Colon (tissue), 2 donors: ENCODE measurements around the gene RBM25.

Experiments
- FAIRE-seq: peaks from 2 replicates; lab custom pipeline; 2012; peaks lifted over from hg19 to GRCh38; lab: Jason Lieb, UNC
- donor health status: control.
- donor health status: control.

The RBM25 gene

GRCh38 chr14:73102806-73103497 is 44.6 kb downstream of the RBM25 start:
- no peak for FAIRE-seq

- no peak for FAIRE-seq
Measured at GRCh38 chr14:73105050-73105449, 46.7 kb downstream of the RBM25 start.

- FAIRE-seq, result no peak
Measured at GRCh38 chr14:73105727-73106126, 47.4 kb downstream of the RBM25 start.

DNA sequence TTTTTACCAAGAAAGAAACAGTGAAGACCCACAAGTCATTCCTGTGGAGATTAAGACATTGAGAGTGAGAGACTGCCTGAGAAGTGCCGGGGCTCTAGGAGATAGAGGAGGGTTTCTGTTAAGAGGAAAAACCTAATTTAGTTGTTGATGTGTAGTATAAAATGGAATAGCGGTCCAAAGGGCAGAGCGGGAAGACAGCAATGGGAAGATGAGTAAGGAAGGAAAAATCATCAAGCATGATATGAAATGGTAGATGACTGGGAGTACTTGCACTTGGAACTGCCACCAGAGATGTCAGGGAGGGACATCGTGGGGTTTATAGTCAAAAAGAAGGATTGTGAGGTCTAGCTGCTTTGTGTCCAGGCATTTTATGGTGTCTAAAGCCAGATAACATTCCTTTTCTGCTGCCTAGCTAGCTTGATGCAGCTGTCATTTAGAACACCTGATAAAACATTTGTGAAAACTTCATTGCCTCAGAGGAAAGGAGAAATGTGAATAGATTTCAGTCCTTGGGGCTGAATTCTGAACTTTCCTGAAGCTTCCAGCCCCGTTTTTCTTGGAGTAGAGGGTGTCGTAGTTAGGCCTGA is 57.8 kb downstream of the RBM25 start:
- no peak for FAIRE-seq

- no peak for FAIRE-seq
Measured at GRCh38 chr14:73124180-73124894, 66.0 kb downstream of the RBM25 start.

- FAIRE-seq, result no peak
Measured at GRCh38 chr14:73125169-73125588, 66.8 kb downstream of the RBM25 start.

DNA sequence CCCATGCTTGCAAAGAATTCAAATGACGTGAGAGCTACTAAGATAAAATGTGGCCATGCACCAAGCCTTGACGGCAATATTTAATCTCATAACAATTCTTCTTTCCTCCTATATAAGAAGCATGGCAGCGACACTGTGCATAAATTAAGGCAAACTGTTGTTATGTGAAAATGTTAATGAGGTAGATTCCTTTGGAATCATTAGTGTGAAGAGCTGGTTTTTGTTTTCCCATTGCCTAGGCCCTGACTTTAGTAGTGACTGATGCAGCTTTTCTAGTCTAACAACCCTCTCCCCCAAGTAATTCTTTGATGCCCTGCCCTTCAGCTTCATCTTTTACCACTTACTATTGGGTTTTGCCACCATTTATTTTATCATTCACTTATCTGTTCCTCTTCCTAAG is 67.4 kb downstream of the RBM25 start:
- no peak for FAIRE-seq

GRCh38 chr14:73133795-73134194 is 75.5 kb downstream of the RBM25 start:
- no peak for FAIRE-seq

DNA sequence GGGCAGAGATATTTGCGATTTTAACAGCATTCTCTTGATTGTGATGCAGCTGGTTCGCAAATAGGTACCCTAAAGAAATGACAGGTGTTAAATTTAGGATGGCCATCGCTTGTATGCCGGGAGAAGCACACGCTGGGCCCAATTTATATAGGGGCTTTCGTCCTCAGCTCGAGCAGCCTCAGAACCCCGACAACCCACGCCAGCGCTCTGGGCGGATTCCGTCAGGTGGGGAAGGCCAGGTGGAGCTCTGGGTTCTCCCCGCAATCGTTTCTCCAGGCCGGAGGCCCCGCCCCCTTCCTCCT is 77.7 kb downstream of the RBM25 start:
- FAIRE-seq, result no peak

- FAIRE-seq, result no peak
Measured at GRCh38 chr14:73136387-73137225, 78.3 kb downstream of the RBM25 start, which contains the start of gene PSEN1. Gene PSEN1, plus strand, starts transcription at chr14:73136507. Its CDS starts 11,513 bp downstream, at chr14:73148020.

DNA sequence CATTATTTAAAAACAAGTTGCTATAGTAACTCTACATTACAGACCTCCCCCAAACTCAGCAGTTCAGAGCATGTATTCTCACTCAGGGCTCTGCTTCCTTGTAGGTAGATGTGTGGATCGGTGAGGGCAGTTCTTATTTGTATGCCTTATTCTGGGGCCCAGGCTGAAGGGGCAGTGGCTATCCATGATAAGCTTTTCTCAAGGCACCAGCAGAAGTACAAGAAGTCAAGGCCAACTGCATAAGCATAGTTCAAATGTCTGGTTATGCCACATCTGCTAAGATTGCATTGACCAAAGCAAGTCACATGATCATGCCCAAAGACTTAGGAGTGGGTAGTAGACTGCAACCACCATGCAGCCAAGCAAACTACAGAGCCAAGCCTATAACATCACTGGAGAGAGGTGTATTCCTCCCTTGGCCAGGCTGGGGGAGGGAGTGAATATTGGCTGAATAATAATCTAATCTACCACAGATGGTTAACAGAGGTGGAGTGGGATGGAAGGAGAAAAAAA is 82.5 kb downstream of the RBM25 start:
- no peak for FAIRE-seq

- FAIRE-seq, result no peak
Measured at GRCh38 chr14:73142216-73142615, 83.9 kb downstream of the RBM25 start.

DNA sequence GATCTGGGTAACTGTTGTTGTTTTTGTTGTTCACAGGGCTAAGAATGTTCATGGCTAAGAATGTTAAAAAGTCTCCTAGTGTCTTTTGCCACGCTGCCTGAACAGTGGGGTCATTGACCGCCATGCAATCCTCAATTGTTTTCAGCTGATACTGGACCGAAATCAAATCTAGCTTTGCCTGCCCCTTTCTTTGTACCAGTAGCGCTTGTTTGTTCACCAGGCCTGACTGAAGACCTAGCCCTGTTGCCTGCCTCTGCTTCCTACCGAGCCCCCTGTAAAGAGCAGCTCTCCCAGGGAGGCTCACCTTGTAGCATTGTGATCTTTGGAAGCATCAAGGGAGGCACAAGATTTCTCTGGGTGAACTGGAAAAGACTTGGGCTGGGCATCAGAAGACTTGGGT is 84.7 kb downstream of the RBM25 start:
- FAIRE-seq, result no peak

- no peak for FAIRE-seq
Measured at GRCh38 chr14:73143617-73144016, 85.3 kb downstream of the RBM25 start.

- no peak for FAIRE-seq
Measured at GRCh38 chr14:73145371-73145770, 87.0 kb downstream of the RBM25 start.

DNA sequence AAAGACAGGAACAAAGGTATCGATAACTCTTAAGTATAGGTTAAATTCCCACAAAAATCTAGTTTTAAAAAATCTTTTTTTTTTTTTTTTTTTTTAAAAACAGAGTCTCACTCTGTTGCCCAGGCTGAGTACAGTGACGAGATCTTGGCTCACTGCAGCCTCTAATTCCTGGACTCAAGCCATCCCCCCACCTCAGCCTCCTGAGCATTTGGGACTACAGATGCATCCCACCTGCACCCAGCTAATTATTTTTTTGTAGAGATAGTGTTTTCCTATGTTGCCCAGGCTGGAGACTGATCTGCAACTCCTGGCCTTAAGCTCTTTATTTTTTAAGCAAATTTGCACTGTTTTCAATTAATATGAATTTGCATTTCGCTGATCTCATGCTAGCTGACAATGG is 87.8 kb downstream of the RBM25 start:
- FAIRE-seq, result no peak

GRCh38 chr14:73149753-73150152 is 91.4 kb downstream of the RBM25 start:
- no peak for FAIRE-seq

DNA sequence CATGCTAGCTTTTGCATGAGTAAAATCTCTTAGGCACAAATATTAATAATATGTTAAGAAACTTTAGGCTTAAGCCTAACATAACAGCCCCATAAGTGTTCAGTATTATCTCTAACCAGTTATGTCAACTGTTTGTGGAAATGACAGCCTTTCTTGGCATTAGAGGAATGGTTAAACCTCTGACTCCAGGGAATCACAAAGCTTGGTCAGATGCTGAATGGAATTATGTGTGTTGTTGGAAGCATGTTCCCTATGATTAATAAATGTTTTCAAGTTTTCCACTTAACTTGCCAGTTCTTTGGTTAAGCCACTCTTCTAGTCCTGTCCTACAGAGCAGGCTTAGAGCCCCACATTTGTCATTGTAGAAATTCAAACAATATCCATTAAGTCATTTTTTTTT is 94.9 kb downstream of the RBM25 start:
- FAIRE-seq, result no peak

DNA sequence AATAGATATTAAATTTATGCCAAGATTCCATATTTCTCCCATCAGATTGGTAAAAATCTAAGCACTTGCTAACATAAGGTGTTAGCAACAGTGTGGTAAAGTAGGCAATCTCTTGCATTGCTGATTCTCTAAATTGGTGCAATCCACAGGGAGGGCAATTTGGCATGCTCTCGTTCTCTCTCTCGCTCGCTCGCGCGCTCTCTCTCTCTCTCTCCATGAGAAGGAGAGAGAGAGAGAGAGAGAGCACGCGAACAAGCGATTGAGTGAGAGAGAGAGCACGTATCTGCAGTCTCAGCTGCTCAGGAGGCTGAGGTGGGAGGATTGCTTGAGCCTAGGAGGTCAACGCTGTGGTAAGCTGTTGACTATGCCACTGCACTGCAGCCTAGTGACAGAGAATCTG is 103.9 kb downstream of the RBM25 start:
- no peak for FAIRE-seq

DNA sequence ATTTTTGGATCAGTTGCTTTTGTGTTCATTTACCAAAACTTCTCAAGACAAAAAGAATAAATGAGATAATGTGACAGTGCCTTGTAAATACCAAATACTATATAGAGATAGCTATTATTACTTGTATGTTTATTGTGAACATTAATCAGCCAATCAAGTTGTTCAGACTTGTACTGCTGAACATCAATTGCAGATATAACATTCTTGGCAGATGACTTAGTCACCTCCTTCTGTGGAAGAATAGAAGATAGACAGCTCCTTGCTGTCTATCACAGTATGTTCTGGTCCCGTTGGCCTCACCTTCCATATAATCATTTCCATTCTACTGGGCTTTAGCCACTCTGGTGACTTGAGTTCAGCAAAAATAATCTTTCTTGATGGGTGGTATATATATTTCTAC is 108.1 kb downstream of the RBM25 start:
- no peak for FAIRE-seq

- FAIRE-seq, result no peak
Measured at GRCh38 chr14:73167727-73168126, 109.4 kb downstream of the RBM25 start.

- FAIRE-seq, result no peak
Measured at GRCh38 chr14:73168274-73168673, 109.9 kb downstream of the RBM25 start.

- FAIRE-seq, result no peak
Measured at GRCh38 chr14:73168691-73169090, 110.4 kb downstream of the RBM25 start.
